Breast epithelium (tissue), 4 donors: ENCODE data around the gene FGF11. TPM values are rescaled to one million over a fixed set of nuclear protein-coding genes. Genes with fewer than 3 reads are reported as not detected.

ENCODE experiments used
- DNase-seq, 2 donors: peaks; one replicate each; pipeline ENCODE4 v3.0.0-alpha.2; 2019; ENCODE audit warnings: low spot score in 2 of 2
- H3K27ac ChIP-seq, 2 donors: fragments of 200-600 bp; sonication (generic) in 1 of 2; one replicate each; pipeline ENCODE4 v1.5.1; 2016 to 2019; ENCODE audit warnings: mild to moderate bottlenecking in 1 of 2
- H3K27me3 ChIP-seq, 2 donors: fragments of 200-600 bp; sonication (generic) in 1 of 2; one replicate each; pipeline versions ENCODE4 v1.5.1 to v1.6.0; 2017 to 2019; ENCODE audit warnings: control low read depth in 1 of 2, mild to moderate bottlenecking in 1 of 2
- H3K36me3 ChIP-seq: fragments of 200-600 bp; one replicate; pipeline ENCODE4 v1.5.1; 2019
- H3K4me1 ChIP-seq, 2 donors: fragments of 200-600 bp; sonication (generic); one replicate each; pipeline ENCODE4 v1.5.1; 2016 to 2019; ENCODE audit warnings: control low read depth in 1 of 2
- H3K4me3 ChIP-seq, 3 donors: fragments of 200-600 bp; sonication (generic); 1 replicate in 2 of 3; 2 replicates in 1 of 3; pipeline ENCODE4 v1.5.1; 2016 to 2019; ENCODE audit warnings: mild to moderate bottlenecking in 3 of 3, moderate library complexity in 2 of 3
- H3K9me3 ChIP-seq, 2 donors: fragments of 200-600 bp; sonication (generic) in 1 of 2; one replicate each; pipeline ENCODE4 v1.5.1; 2016 to 2019; ENCODE audit warnings: control low read depth in 1 of 2
- POLR2A ChIP-seq: fragments of 450-650 bp; IDR thresholded peaks from one replicate; pipeline ENCODE4 v1.6.1; 2016; ENCODE audit warnings: antibody characterized with exemption, mild to moderate bottlenecking, moderate library complexity
- POLR2AphosphoS5 ChIP-seq, 3 donors: sonication (generic); formaldehyde crosslinking; IDR thresholded peaks; one replicate each; pipeline ENCODE4 v1.6.1; 2017; ENCODE audit warnings: antibody characterized with exemption in 3 of 3
- intact Hi-C: fragments of 100-400 bp; cut with DNase I; formaldehyde crosslinking; loops from one replicate; pipeline ENCODE4 v1.15.1; 2023; ENCODE audit warnings: low total_unique reads
- total RNA-seq, 3 donors: library from RNA; depleted of rRNA; stranded (reverse); fragments of >200 nt; gene quantifications; one replicate each; pipeline ENCODE4 v1.1.0, GENCODE V29; 2016
- TF ChIP-seq, protein P1 (sequence below), 3 donors: fragments of 450-650 bp; IDR thresholded peaks; one replicate each; pipeline ENCODE4 v1.5.1; 2016 to 2017; ENCODE audit warnings: antibody characterized with exemption in 3 of 3, mild to moderate bottlenecking in 3 of 3, moderate library complexity in 3 of 3

FGF11 gene
- total RNA-seq, 3 donors from 2014 or later = 2.1 to 2.9 (median 2.9) TPM

DNA sequence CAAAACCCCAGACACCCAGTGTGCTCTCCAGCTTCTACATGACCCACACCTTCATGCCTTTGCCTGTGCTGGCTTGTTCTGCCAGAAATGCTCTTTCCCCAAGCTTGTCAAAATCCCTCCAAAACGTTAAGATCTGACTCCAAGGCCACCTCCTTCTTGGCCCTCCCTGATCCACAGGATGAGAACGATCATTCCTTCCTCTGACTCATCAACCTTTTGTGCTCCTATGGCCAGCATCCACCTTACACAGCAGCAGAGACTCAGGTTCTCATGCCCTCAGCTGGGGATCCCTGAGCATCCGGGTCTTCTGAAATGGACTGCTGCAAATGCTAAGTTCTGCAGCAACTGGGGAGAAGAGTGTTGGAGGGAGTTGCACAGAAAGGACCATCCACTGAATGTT lies 37.2 kb downstream of the FGF11 start:
- intact Hi-C loops = no loop called here

DNA sequence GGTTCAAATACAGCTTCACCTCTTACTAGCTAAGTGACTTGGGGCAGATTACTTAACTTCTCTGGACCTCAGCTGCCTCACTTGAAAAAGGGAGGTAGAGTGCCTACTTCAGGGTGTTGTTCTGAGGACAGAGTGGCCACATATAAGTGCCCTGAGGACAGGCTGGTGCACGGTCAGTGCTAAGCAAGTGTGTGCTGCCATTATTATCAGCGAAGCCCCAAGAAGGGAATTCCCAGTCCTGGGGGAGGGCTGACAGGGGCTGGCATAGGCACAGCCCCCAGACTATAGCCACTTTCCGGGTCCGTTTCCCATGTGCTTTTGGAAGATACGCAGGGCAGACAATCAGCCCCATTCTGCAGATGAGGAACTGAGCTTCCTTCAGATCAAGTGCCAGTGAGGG lies 37.6 kb downstream of the FGF11 start:
- H3K4me3 ChIP-seq = peak overlapping the region; percentile 93 to 100 (median 99)
- H3K9me3 ChIP-seq = no peaks in the 10 kb centered on the region
- no peaks in the 10 kb centered on the region for H3K36me3 ChIP-seq
- H3K27me3 ChIP-seq = no peaks in the 10 kb centered on the region
- intact Hi-C loops = no loop called here
- H3K27ac ChIP-seq = peak overlapping the region; percentile 100
- TF ChIP-seq, protein P1, sequence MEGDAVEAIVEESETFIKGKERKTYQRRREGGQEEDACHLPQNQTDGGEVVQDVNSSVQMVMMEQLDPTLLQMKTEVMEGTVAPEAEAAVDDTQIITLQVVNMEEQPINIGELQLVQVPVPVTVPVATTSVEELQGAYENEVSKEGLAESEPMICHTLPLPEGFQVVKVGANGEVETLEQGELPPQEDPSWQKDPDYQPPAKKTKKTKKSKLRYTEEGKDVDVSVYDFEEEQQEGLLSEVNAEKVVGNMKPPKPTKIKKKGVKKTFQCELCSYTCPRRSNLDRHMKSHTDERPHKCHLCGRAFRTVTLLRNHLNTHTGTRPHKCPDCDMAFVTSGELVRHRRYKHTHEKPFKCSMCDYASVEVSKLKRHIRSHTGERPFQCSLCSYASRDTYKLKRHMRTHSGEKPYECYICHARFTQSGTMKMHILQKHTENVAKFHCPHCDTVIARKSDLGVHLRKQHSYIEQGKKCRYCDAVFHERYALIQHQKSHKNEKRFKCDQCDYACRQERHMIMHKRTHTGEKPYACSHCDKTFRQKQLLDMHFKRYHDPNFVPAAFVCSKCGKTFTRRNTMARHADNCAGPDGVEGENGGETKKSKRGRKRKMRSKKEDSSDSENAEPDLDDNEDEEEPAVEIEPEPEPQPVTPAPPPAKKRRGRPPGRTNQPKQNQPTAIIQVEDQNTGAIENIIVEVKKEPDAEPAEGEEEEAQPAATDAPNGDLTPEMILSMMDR (IDR thresholded peaks at IDR 0.05) = no peak
- no peak for TF ChIP-seq POLR2AphosphoS5 (IDR thresholded peaks at IDR 0.05)
- TF ChIP-seq POLR2A = no peak
- no peak for DNase-seq
- H3K4me1 ChIP-seq = peaks cover 3 to 22% of the 10 kb centered on the region in 2 donors

More for the DNA sequence above, 37.2 kb downstream of the FGF11 start:
- no peaks in the 10 kb centered on the region for H3K36me3 ChIP-seq
- peak overlapping the region; percentile 100 for H3K27ac ChIP-seq
- peak overlapping the region in 1 of 3 donors; percentile 100 for H3K4me3 ChIP-seq
- TF ChIP-seq POLR2A (no peak), POLR2AphosphoS5 (IDR thresholded peaks at IDR 0.05) (no peak)
- TF ChIP-seq, protein P1 (IDR thresholded peaks at IDR 0.05) = no peak
- H3K9me3 ChIP-seq = no peaks in the 10 kb centered on the region
- H3K4me1 ChIP-seq = peaks cover 3 to 22% of the 10 kb centered on the region in 2 donors
- peak in 1 of 2 donors; percentile 57 for DNase-seq
- no peaks in the 10 kb centered on the region for H3K27me3 ChIP-seq

DNA sequence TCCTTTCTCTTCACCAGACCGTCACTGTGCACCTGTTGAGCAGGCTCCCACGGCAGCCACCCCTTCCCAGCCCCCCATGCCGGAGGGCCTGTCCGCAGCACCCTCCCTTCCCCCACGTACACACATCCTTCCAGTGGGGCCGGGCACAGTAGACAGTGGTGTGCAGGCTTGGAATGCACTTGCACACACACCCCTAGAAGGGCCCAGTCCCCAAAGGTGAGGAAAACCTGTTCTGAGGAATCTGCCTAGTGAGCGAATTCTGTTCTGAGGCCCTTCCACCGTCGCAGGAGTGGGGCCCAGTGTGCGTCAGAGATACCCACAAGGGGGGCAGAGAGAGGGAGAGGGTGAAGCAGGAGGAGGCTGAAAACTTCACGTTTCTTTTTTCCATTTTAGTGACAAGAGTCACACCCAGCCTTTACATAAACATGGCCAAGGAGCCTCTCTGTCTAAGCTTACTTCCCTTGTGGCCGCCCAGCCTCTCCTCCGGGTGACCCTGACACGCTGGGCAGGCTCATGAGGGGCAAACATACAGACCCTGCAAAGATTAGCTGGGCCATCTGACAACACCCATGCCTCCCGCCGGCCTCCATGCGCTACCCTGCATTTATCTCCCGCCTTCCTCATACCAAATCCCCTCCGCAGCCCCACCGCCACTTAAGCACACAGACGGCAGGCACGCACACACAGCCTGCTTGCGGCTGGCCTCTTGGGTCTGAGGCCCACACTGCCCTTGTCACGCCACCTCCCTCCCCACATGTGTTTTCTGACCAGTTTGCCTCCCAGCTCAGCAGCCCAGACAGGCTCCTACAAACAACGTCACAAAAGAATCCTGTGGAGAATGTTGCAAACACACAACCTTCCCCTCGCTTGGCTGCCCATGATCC lies 38.3 kb downstream of the FGF11 start:
- H3K27ac ChIP-seq = peak overlapping the region; percentile 100
- H3K4me1 ChIP-seq = peaks cover 4 to 22% of the 10 kb centered on the region in 2 donors
- DNase-seq = peak; percentile 56 to 73
- TF ChIP-seq POLR2AphosphoS5 (IDR thresholded peaks at IDR 0.05) = peak in 1 of 3 donors; percentile 11
- TF ChIP-seq, protein P1 (IDR thresholded peaks at IDR 0.05) = no peak
- H3K27me3 ChIP-seq = no peaks in the 10 kb centered on the region
- H3K9me3 ChIP-seq = no peaks in the 10 kb centered on the region
- intact Hi-C loops = no loop called here
- H3K36me3 ChIP-seq = no peaks in the 10 kb centered on the region
- peak overlapping the region; percentile 93 to 100 (median 99) for H3K4me3 ChIP-seq

GRCh38 chr17:7478276-7479212 lies 39.2 kb downstream of the FGF11 start:
- no peak for DNase-seq
- Histone ChIP-seq H3K27ac (peak overlapping the region; percentile 100), H3K4me1 (peaks cover 9 to 22% of the 10 kb centered on the region in 2 donors), H3K9me3 (no peaks in the 10 kb centered on the region), H3K36me3 (no peaks in the 10 kb centered on the region), H3K4me3 (peak overlapping the region; percentile 93 to 100 (median 99)), H3K27me3 (no peaks in the 10 kb centered on the region)
- intact Hi-C loops = no loop called here
- TF ChIP-seq, protein P1 (IDR thresholded peaks at IDR 0.05) = no peak
- no peak for TF ChIP-seq POLR2A
- TF ChIP-seq POLR2AphosphoS5 (IDR thresholded peaks at IDR 0.05) = peak in 1 of 3 donors; percentile 16
